HepG2 (cell line): ENCODE results near the gene UBE2C. TPM values are rescaled to one million over a fixed set of nuclear protein-coding genes. Genes with fewer than 3 reads are reported as not detected.

Source experiments
- ADNP ChIP-seq: sonication (generic); formaldehyde crosslinking; IDR thresholded peaks from 2 replicates; pipeline ENCODE4 v1.4.0; 2020; ENCODE audit warnings: missing genetic modification reagents
- ARNTL ChIP-seq: sonication (generic); formaldehyde crosslinking; IDR thresholded peaks from 2 replicates; pipeline ENCODE4 v1.4.0; 2020; ENCODE audit warnings: mild to moderate bottlenecking, missing genetic modification reagents
- ATF6 ChIP-seq: sonication (generic); formaldehyde crosslinking; conservative IDR thresholded peaks from 2 replicates; pipeline ENCODE4 v1.4.0; 2020; ENCODE audit warnings: missing genetic modification reagents
- GLMP ChIP-seq: sonication (generic); formaldehyde crosslinking; IDR thresholded peaks from 2 replicates; pipeline ENCODE4 v1.9.0; 2021; ENCODE audit warnings: missing genetic modification reagents, mild to moderate bottlenecking, borderline replicate concordance
- GRHL1 ChIP-seq: sonication (generic); formaldehyde crosslinking; conservative IDR thresholded peaks from 2 replicates; pipeline ENCODE4 v1.8.0; 2022; ENCODE audit warnings: missing genetic modification reagents
- HOXA5 ChIP-seq: sonication (generic); formaldehyde crosslinking; IDR thresholded peaks from 2 replicates; pipeline ENCODE4 v1.4.0; 2020; ENCODE audit warnings: missing genetic modification reagents
- HOXD1 ChIP-seq: sonication (generic); formaldehyde crosslinking; IDR thresholded peaks from 2 replicates; pipeline ENCODE4 v1.5.0; 2020; ENCODE audit warnings: missing genetic modification reagents
- IRF1 ChIP-seq: sonication (generic); formaldehyde crosslinking; IDR thresholded peaks from 2 replicates; pipeline ENCODE4 v1.4.0; 2020; ENCODE audit warnings: low read depth, mild to moderate bottlenecking, missing genetic modification reagents
- JARID2 ChIP-seq: sonication (generic); formaldehyde crosslinking; IDR thresholded peaks from 2 replicates; pipeline ENCODE4 v1.8.1; 2023; ENCODE audit warnings: missing genetic modification reagents, inconsistent platforms; ENCODE audit not compliant: insufficient replicate concordance
- MEIS2 ChIP-seq: sonication (generic); formaldehyde crosslinking; IDR thresholded peaks from 2 replicates; pipeline ENCODE4 v1.9.0; 2021; ENCODE audit warnings: mild to moderate bottlenecking, missing genetic modification reagents
- MXD1 ChIP-seq: sonication (generic); formaldehyde crosslinking; IDR thresholded peaks from 2 replicates; pipeline ENCODE4 v1.4.0; 2020; ENCODE audit warnings: mild to moderate bottlenecking, missing genetic modification reagents
- NFYB ChIP-seq: sonication (generic); formaldehyde crosslinking; IDR thresholded peaks from 2 replicates; pipeline ENCODE4 v1.4.0; 2020; ENCODE audit warnings: missing genetic modification reagents
- NFYC ChIP-seq: IDR thresholded peaks from 2 replicates; pipeline ENCODE4 v1.6.1; 2016; ENCODE audit warnings: missing genetic modification reagents, missing compliant biosample characterization
- SIN3A ChIP-seq: IDR thresholded peaks from 2 replicates; pipeline ENCODE4 v1.6.1; 2011; ENCODE audit warnings: low read depth, mild to moderate bottlenecking, control low read depth, low read length, borderline replicate concordance
- SMARCE1 ChIP-seq: fragments of 450-650 bp; IDR thresholded peaks from 2 replicates; pipeline ENCODE4 v1.6.1; 2017; ENCODE audit warnings: borderline replicate concordance
- SRSF9 ChIP-seq: fragments of 200-400 bp; formaldehyde crosslinking; IDR thresholded peaks from 2 replicates; pipeline ENCODE4 v1.6.1; 2018; ENCODE audit warnings: borderline replicate concordance, mild to moderate bottlenecking, low read depth, low read length; ENCODE audit not compliant: insufficient read depth, poor library complexity, severe bottlenecking
- ZKSCAN1 ChIP-seq: fragments of 150-350 bp; IDR thresholded peaks from 2 replicates; pipeline ENCODE4 v1.6.1; 2014; ENCODE audit warnings: low read length
- ZNF10 ChIP-seq: sonication (generic); formaldehyde crosslinking; IDR thresholded peaks from 2 replicates; pipeline ENCODE4 v1.4.0; 2020; ENCODE audit warnings: mild to moderate bottlenecking, low read depth, missing genetic modification reagents, borderline replicate concordance
- ZNF143 ChIP-seq: sonication (generic); formaldehyde crosslinking; IDR thresholded peaks from 2 replicates; pipeline ENCODE4 v1.4.0; 2020; ENCODE audit warnings: missing genetic modification reagents
- ZNF414 ChIP-seq: sonication (generic); formaldehyde crosslinking; IDR thresholded peaks from 2 replicates; pipeline ENCODE4 v1.5.0; 2020; ENCODE audit warnings: missing genetic modification reagents
- ZNF556 ChIP-seq: sonication (generic); formaldehyde crosslinking; IDR thresholded peaks from 2 replicates; pipeline ENCODE4 v1.4.0; 2020; ENCODE audit warnings: mild to moderate bottlenecking, missing genetic modification reagents, borderline replicate concordance
- ZNF678 ChIP-seq: sonication (generic); formaldehyde crosslinking; IDR thresholded peaks from 2 replicates; pipeline ENCODE4 v1.4.0; 2020; ENCODE audit warnings: mild to moderate bottlenecking, missing genetic modification reagents
- polyA plus RNA-seq, 8 experiments: library from polyadenylated mRNA; depleted of rRNA in 3 of 8; stranded (reverse) in 7 of 8; unstranded in 1 of 8; fragments of >200 nt; fragmentation: Illumina TruSeq in 4 of 8; extraction: Trizol in 4 of 8; gene quantifications; 2 replicates each; pipeline versions ENCODE4 v1.2.1 to v1.2.3, GENCODE V29; 2011 to 2016; ENCODE audit warnings: low read depth in 4 of 8, missing spikeins in 1 of 8, mixed read lengths in 1 of 8; ENCODE audit not compliant: insufficient read depth in 1 of 8
- total RNA-seq, 5 experiments: library from RNA; depleted of rRNA; stranded (reverse); fragments of >200 nt; fragmentation: Illumina TruSeq; extraction: Trizol; gene quantifications; 2 replicates each; pipeline ENCODE4 v1.2.3, GENCODE V29; 2016; ENCODE audit warnings: low read depth in 1 of 5

UBE2C gene
- total and polyA plus RNA-seq, 2 of the 13 experiments (the other 11 are each of a cell fraction or from before 2014, with no cell fraction given): 100 to 123 TPM

GRCh38 chr20:45833883-45834796 is 21.7 kb downstream of the UBE2C start (continued):
- TF ChIP-seq ZNF678 (CRISPR knock-in tag) (0 out of 2 replicates have a peak, but pooled peaks have one; percentile 25), GRHL1 (CRISPR knock-in tag) (no peak), GLMP (CRISPR knock-in tag) (no peak), ZNF10 (CRISPR knock-in tag) (no peak), NFYC (no peak), ADNP (CRISPR knock-in tag) (peak; percentile 90), ZNF143 (CRISPR knock-in tag) (peak; percentile 6; the same call in 1 of the 2 replicates), ZNF414 (CRISPR knock-in tag) (0 out of 2 replicates have a peak, but pooled peaks have one; percentile 9), ATF6 (no peak), JARID2 (peak; percentile 52), MEIS2 (CRISPR knock-in tag) (peak; percentile 57), ARNTL (CRISPR knock-in tag) (no peak), NFYB (CRISPR knock-in tag) (no peak), SMARCE1 (no peak), ZNF556 (CRISPR knock-in tag) (peak; percentile 73), ZKSCAN1 (no peak), SIN3A (peak; percentile 5; the same call in 1 of the 2 replicates), HOXD1 (CRISPR knock-in tag) (peak; percentile 43; the same call in 1 of the 2 replicates), IRF1 (CRISPR knock-in tag) (no peak), MXD1 (CRISPR knock-in tag) (peak; percentile 77; the same call in 1 of the 2 replicates), SRSF9 (no peak), HOXA5 (CRISPR knock-in tag) (peak; percentile 48; the same call in 1 of the 2 replicates)
